Neural cell (in vitro differentiated cells): ENCODE results near the gene HERC3. TPM values are rescaled to one million over a fixed set of nuclear protein-coding genes. Genes with fewer than 3 reads are reported as not detected.

Experiments
- H2AFZ ChIP-seq: fragments of 200-600, 300-800 bp; sonication (generic), shearing (Covaris generic); 2 replicates; pipeline ENCODE4 v1.6.0; 2014; ENCODE audit warnings: low read depth, mild to moderate bottlenecking, antibody characterized with exemption, low read length, moderate library complexity
- H3F3A ChIP-seq: fragments of 200-600 bp; shearing (Covaris generic); 2 replicates; pipeline ENCODE4 v1.6.1; 2016; ENCODE audit warnings: mild to moderate bottlenecking, moderate library complexity, mixed read lengths, antibody characterized with exemption, low read length; ENCODE audit not compliant: insufficient read depth, poor library complexity, severe bottlenecking
- H3K27ac ChIP-seq: fragments of 200-600, 300-800 bp; sonication (generic), shearing (Covaris generic); 2 replicates; pipeline ENCODE4 v1.5.1; 2014; ENCODE audit warnings: mild to moderate bottlenecking, low read length, moderate library complexity
- H3K27me3 ChIP-seq: fragments of 300-800, 200-600 bp; sonication (generic), shearing (Covaris generic); 2 replicates; pipeline ENCODE4 v1.6.0; 2014; ENCODE audit warnings: mild to moderate bottlenecking, low read depth, low read length, moderate library complexity; ENCODE audit not compliant: insufficient read depth
- H3K36me3 ChIP-seq: fragments of 300-800, 200-600 bp; sonication (generic), shearing (Covaris generic); 2 replicates; pipeline ENCODE4 v1.5.1; 2014; ENCODE audit warnings: mild to moderate bottlenecking, antibody characterized with exemption, low read length, moderate library complexity; ENCODE audit not compliant: insufficient read depth
- H3K4me2 ChIP-seq: fragments of 300-800, 200-600 bp; sonication (generic), shearing (Covaris generic); 2 replicates; pipeline ENCODE4 v1.6.0; 2014; ENCODE audit warnings: mild to moderate bottlenecking, low read length
- H3K4me3 ChIP-seq: fragments of 300-800, 200-600 bp; sonication (generic), shearing (Covaris generic); 2 replicates; pipeline ENCODE4 v1.5.1; 2014; ENCODE audit warnings: mild to moderate bottlenecking, low read length, moderate library complexity
- H3K79me2 ChIP-seq: fragments of 200-600 bp; shearing (Covaris generic); replicated peaks from 2 replicates; pipeline ENCODE4 v1.6.0; 2014; ENCODE audit warnings: mild to moderate bottlenecking, low read length, moderate library complexity; ENCODE audit not compliant: insufficient read depth
- H3K9ac ChIP-seq: fragments of 300-800, 200-600 bp; sonication (generic), shearing (Covaris generic); 2 replicates; pipeline ENCODE4 v1.6.1; 2016; ENCODE audit warnings: mild to moderate bottlenecking, low read length, mixed read lengths
- H3K9me2 ChIP-seq: fragments of 200-600 bp; shearing (Covaris generic); 2 replicates; pipeline ENCODE4 v1.6.1; 2016; ENCODE audit warnings: mild to moderate bottlenecking, low read length, mixed read lengths; ENCODE audit not compliant: insufficient read depth
- H3K9me3 ChIP-seq: fragments of 200-600, 300-800 bp; sonication (generic), shearing (Covaris generic); 2 replicates; pipeline ENCODE4 v1.6.1; 2016; ENCODE audit warnings: mild to moderate bottlenecking, mixed run types, low read length, moderate library complexity, mixed read lengths
- H4K20me1 ChIP-seq: fragments of 200-600 bp; shearing (Covaris generic); 2 replicates; pipeline ENCODE4 v1.6.1; 2016; ENCODE audit warnings: mild to moderate bottlenecking, mixed run types; ENCODE audit not compliant: insufficient read depth
- CTCF ChIP-seq: fragments of 450-650 bp; IDR thresholded peaks from 2 replicates; pipeline ENCODE4 v1.5.1; 2014; ENCODE audit warnings: antibody characterized with exemption, mild to moderate bottlenecking, moderate library complexity; ENCODE audit not compliant: poor library complexity, severe bottlenecking
- EP300 ChIP-seq: fragments of 450-650 bp; conservative IDR thresholded peaks from 2 replicates; pipeline ENCODE4 v1.6.1; 2014; ENCODE audit warnings: antibody characterized with exemption, mild to moderate bottlenecking, moderate library complexity; ENCODE audit not compliant: poor library complexity, severe bottlenecking
- EZH2 ChIP-seq: fragments of 200-600, 300-800 bp; shearing (Covaris generic), sonication (generic); IDR thresholded peaks from 2 replicates; pipeline ENCODE4 v1.6.1; 2014; ENCODE audit warnings: antibody characterized with exemption, low read length, borderline replicate concordance, mild to moderate bottlenecking; ENCODE audit not compliant: insufficient read depth, poor library complexity, severe bottlenecking
- MXI1 ChIP-seq: fragments of 450-650 bp; conservative IDR thresholded peaks from 2 replicates; pipeline ENCODE4 v1.6.1; 2014; ENCODE audit warnings: antibody characterized with exemption, mild to moderate bottlenecking; ENCODE audit not compliant: poor library complexity, severe bottlenecking
- POLR2AphosphoS5 ChIP-seq: IDR thresholded peaks from 2 replicates; pipeline ENCODE4 v1.6.1; 2012
- RAD21 ChIP-seq: fragments of 450-650 bp; conservative IDR thresholded peaks from 2 replicates; pipeline ENCODE4 v1.6.1; 2014; ENCODE audit warnings: antibody characterized with exemption, mild to moderate bottlenecking, moderate library complexity
- REST ChIP-seq: IDR thresholded peaks from 2 replicates; pipeline ENCODE4 v1.6.1; 2012; ENCODE audit warnings: borderline replicate concordance
- SMC3 ChIP-seq: fragments of 450-650 bp; conservative IDR thresholded peaks from 2 replicates; pipeline ENCODE4 v1.6.1; 2014; ENCODE audit warnings: antibody characterized with exemption, mild to moderate bottlenecking, moderate library complexity; ENCODE audit not compliant: poor library complexity
- TAF1 ChIP-seq: IDR thresholded peaks from 2 replicates; pipeline ENCODE4 v1.6.1; 2012; ENCODE audit warnings: low read depth
- polyA plus RNA-seq: library from polyadenylated mRNA; depleted of rRNA; stranded (reverse); fragments of >200 nt; gene quantifications from 2 replicates; pipeline ENCODE4 v1.2.3, GENCODE V29; 2014

HERC3 gene
- polyA plus RNA-seq, 1 donor from 2014 or later, result 49.2 TPM

- H3K9me2 ChIP-seq, result no peaks in the 10 kb centered on the region
- no peaks in the 10 kb centered on the region for H3F3A ChIP-seq
- TF ChIP-seq SMC3 (no peak), TAF1 (no peak), CTCF (no peak), REST (no peak), EZH2 (no peak), POLR2AphosphoS5 (no peak), EP300 (no peak), MXI1 (no peak), RAD21 (no peak)
- no peaks in the 10 kb centered on the region for H3K9me3 ChIP-seq
- H3K4me2 ChIP-seq, result no peak overlapping the region
- H2AFZ ChIP-seq, result no peak overlapping the region
- no peak overlapping the region for H3K4me3 ChIP-seq
- no peaks in the 10 kb centered on the region for H3K79me2 ChIP-seq
- no peak overlapping the region for H3K27ac ChIP-seq
- peaks cover 21% of the 10 kb centered on the region for H3K36me3 ChIP-seq
- H4K20me1 ChIP-seq, result no peaks in the 10 kb centered on the region
- no peak overlapping the region for H3K9ac ChIP-seq
- no peaks in the 10 kb centered on the region for H3K27me3 ChIP-seq
These were observed 67.6 kb downstream of the HERC3 start for GRCh38 chr4:88659890-88660208.

- H3K9me3 ChIP-seq, result no peaks in the 10 kb centered on the region
- no peaks in the 10 kb centered on the region for H3K27me3 ChIP-seq
- H3K36me3 ChIP-seq, result peaks cover 13% of the 10 kb centered on the region
- no peaks in the 10 kb centered on the region for H3K9me2 ChIP-seq
- no peak overlapping the region for H3K9ac ChIP-seq
- no peak for TF ChIP-seq EZH2
- no peak for TF ChIP-seq POLR2AphosphoS5
- TF ChIP-seq MXI1, result no peak
- TF ChIP-seq RAD21, result no peak
- no peak for TF ChIP-seq EP300
- no peak for TF ChIP-seq CTCF
- TF ChIP-seq SMC3, result no peak
- no peak for TF ChIP-seq TAF1
- no peak for TF ChIP-seq REST
- no peak overlapping the region for H3K27ac ChIP-seq
- no peak overlapping the region for H2AFZ ChIP-seq
- no peak overlapping the region for H3K4me2 ChIP-seq
- no peak overlapping the region for H3K4me3 ChIP-seq
- H3F3A ChIP-seq, result no peaks in the 10 kb centered on the region
- no peaks in the 10 kb centered on the region for H4K20me1 ChIP-seq
- no peaks in the 10 kb centered on the region for H3K79me2 ChIP-seq
These were observed 68.4 kb downstream of the HERC3 start for GRCh38 chr4:88660446-88661294.
